ENCODE results near the gene C16orf96. TPM values are rescaled to one million over a fixed set of nuclear protein-coding genes. Genes with fewer than 3 reads are reported as not detected.

Gene C16orf96
- total and polyA plus RNA-seq, 3 donors from 2014 or later, result 10.3 to 19.8 (median 15.1) TPM

DNA sequence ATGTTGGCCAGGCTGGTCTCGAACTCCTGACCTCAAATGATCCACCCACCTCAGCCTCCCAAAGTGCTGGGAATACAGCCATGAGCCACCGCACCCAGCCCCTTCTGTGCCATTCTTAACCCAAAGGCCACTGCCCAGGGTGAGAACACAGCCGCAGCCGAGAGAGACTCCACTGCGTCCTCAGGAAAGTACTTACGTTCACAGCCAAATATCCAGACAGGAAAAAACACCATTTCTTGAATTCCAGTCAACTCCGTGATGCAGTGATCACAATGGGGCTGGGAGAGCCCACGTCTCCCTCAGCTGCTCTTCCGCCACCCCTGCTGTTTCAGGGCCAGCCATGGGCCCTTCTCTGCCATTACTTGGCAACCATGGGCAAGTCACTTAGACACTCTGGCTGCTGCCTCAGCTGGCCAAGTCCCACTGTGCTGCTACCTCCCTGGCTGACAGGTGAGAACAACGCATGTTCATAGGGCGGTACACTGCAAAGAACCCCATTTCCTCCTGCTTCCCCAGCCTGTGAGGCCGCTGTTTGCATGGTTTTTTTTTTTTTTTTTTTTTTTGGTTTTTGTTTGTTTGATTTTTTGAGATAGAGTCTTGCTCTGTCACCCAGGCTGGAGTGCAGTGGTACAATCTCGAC lies 21.9 kb upstream of the C16orf96 start:
- Histone ChIP-seq H3K4me3 (no peak overlapping the region), H3K27ac (no peak overlapping the region), H3K4me1 (peaks cover 9% of the 10 kb centered on the region), H3K36me3 (ENCODE audit: low read depth, missing control alignments) (no peaks in the 10 kb centered on the region), H3K9me3 (no peaks in the 10 kb centered on the region), H3K27me3 (no peaks in the 10 kb centered on the region)
- intact Hi-C loops (cut with DNase I; ENCODE audit: low total_unique reads), result no loop called here
- 68 to 76% methylated on average over 13 of the region's 13 CpGs for WGBS, 2 donors
- TF ChIP-seq, protein P1, sequence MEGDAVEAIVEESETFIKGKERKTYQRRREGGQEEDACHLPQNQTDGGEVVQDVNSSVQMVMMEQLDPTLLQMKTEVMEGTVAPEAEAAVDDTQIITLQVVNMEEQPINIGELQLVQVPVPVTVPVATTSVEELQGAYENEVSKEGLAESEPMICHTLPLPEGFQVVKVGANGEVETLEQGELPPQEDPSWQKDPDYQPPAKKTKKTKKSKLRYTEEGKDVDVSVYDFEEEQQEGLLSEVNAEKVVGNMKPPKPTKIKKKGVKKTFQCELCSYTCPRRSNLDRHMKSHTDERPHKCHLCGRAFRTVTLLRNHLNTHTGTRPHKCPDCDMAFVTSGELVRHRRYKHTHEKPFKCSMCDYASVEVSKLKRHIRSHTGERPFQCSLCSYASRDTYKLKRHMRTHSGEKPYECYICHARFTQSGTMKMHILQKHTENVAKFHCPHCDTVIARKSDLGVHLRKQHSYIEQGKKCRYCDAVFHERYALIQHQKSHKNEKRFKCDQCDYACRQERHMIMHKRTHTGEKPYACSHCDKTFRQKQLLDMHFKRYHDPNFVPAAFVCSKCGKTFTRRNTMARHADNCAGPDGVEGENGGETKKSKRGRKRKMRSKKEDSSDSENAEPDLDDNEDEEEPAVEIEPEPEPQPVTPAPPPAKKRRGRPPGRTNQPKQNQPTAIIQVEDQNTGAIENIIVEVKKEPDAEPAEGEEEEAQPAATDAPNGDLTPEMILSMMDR (IDR thresholded peaks at IDR 0.05), result no peak
- no peak for TF ChIP-seq POLR2A (IDR thresholded peaks at IDR 0.05)
- DNase-seq, result no peak

DNA sequence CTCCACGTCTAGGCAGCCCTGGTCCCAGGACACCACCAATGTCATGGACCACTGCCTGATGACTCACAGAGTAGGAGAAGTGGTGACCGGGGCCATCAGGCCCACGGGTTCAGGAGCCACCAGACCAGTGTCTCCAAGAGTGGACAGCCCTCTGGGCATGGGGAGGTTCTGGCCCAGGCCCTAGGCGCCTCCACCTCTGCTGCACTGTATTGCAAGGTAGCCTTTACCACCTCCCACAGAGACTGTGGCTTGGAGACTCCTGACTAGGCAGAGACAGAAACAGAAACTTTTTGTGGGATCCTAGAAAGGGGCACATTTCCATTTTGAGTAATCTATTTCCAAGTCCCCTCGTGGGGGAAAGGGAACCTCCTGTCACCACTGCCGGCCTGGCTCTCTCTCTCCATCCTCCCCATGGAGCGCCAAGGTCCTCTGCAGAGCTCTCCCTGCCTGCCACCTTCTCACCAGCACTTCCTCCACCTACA lies 20.5 kb upstream of the C16orf96 start:
- Histone ChIP-seq H3K36me3 (ENCODE audit: low read depth, missing control alignments) (no peaks in the 10 kb centered on the region), H3K27me3 (no peaks in the 10 kb centered on the region), H3K4me1 (peaks cover 6% of the 10 kb centered on the region), H3K27ac (no peak overlapping the region), H3K4me3 (no peak overlapping the region), H3K9me3 (no peaks in the 10 kb centered on the region)
- no peak for TF ChIP-seq POLR2A (IDR thresholded peaks at IDR 0.05)
- TF ChIP-seq, protein P1 (IDR thresholded peaks at IDR 0.05), result no peak
- 84 to 94% methylated on average over 6 to 7 of the region's 7 CpGs for WGBS, 2 donors
- intact Hi-C loops (cut with DNase I; ENCODE audit: low total_unique reads), result no loop called here
- DNase-seq, result no peak

DNA sequence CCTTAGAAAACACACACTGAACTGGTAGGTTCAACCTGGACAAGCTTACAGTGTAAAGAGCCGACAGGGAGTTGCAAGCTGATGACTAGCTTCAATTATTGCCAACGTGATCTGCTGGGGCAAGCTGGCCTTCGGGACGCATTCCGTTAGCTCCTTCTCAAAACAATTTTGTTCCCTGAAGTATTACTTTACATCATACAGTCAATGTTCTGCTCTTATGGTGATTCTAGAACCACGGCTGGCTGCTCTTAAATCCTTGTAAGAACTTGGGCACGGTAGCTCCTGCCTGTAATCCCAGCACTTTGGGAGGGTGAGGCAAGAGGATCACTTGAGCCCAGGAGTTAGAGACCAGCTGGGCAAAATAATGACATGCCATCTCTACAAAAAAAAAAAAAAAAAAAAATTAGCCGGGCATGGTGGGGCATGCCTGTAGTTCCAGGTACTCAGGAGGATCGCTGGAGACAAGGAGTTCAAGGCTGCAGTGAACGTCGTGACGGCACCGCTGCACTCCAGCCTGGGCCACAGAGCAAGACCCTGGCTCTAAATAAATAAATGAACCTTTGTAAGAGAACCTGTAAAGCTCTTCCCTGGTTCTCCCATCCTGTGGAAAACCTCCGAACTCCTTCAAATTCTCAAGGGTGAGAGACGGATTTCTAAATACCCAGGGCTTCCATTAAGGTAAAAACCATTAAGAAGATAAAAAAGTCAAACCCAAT lies 19.6 kb upstream of the C16orf96 start:
- intact Hi-C loops (cut with DNase I; ENCODE audit: low total_unique reads), result no loop called here
- Histone ChIP-seq H3K27me3 (no peaks in the 10 kb centered on the region), H3K36me3 (ENCODE audit: low read depth, missing control alignments) (no peaks in the 10 kb centered on the region), H3K4me3 (no peak overlapping the region), H3K27ac (peak overlapping the region in 1 of 2 donors; percentile 95), H3K9me3 (no peaks in the 10 kb centered on the region), H3K4me1 (peaks cover 6% of the 10 kb centered on the region)
- no peak for DNase-seq
- no peak for TF ChIP-seq POLR2A (IDR thresholded peaks at IDR 0.05)
- WGBS, 2 donors, result 68 to 77% methylated on average over 15 of the region's 15 CpGs

DNA sequence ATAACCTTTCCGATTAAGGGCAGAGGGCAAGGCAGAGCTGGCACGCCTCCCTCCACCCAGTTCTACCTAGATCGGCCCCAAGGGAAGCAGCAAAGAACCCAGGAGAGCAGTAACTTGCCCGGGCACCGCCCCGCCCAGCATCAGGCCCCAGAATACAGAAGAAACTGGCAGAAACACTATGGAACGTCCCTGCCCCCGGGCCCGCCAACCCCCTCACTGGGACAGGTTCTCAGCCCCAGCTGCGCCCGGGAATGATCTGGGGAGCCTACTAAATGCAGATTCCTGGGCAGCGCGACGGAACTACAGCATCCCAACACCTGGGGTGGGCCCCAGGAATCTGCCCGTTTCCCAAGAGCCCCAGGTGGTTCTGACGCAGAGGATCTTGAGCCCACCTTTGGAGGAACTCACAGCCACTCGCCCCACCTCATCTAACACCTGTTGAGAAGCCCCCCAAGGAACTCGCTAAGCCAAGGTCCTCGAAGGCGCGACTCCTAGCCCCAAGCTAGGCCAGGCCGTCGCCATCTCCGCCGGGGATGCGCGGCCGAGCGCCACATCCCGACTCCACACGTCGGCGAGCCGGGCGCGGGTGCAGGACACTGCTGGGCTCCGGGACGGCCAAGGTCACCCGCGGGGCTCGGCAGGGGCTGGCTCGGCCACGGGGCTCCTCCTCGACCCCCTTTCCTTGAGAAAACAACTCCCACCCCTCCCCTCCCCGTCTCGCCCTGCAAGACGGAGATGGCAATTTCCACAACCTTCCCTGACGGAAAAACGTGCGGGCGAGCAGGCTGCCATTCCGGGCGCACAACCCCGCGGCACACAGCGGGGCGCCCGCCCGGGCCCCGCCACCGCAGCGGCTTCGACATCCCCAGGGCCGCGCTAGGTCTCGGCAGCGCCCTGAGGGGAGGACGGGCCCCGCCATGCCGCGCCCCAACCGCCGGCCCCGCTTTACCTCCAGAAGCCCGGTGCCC lies 18.5 kb upstream of the C16orf96 start:
- TF ChIP-seq POLR2A (IDR thresholded peaks at IDR 0.05), result no peak
- TF ChIP-seq, protein P1 (IDR thresholded peaks at IDR 0.05), result no peak
- WGBS, 2 donors, result 5 to 14% methylated on average over 53 to 57 of the region's 75 CpGs
- no peaks in the 10 kb centered on the region for H3K27me3 ChIP-seq
- H3K4me1 ChIP-seq, result peaks cover 6% of the 10 kb centered on the region
- peak overlapping the region; percentile 84 to 91 for H3K4me3 ChIP-seq
- intact Hi-C loops (cut with DNase I; ENCODE audit: low total_unique reads), result no loop called here
- peak; percentile 33 for DNase-seq
- H3K27ac ChIP-seq, result peak overlapping the region; percentile 83 to 95
- H3K36me3 ChIP-seq (ENCODE audit: low read depth, missing control alignments), result no peaks in the 10 kb centered on the region
- H3K9me3 ChIP-seq, result no peaks in the 10 kb centered on the region
